Neuron (in vitro differentiated cells): ENCODE data around the gene RFNG.

Source experiments
- H2AFZ ChIP-seq: one replicate; pipeline ENCODE4 v1.6.1; 2013; ENCODE audit warnings: low read depth, mild to moderate bottlenecking, inconsistent platforms, low read length, moderate library complexity
- H3K27me3 ChIP-seq: one replicate; pipeline ENCODE4 v1.6.1; 2013; ENCODE audit warnings: low read length; ENCODE audit not compliant: insufficient read depth
- H3K36me3 ChIP-seq: one replicate; pipeline ENCODE4 v1.6.1; 2013; ENCODE audit warnings: low read length; ENCODE audit not compliant: insufficient read depth
- H3K4me1 ChIP-seq: one replicate; pipeline ENCODE4 v1.6.1; 2013; ENCODE audit warnings: low read length; ENCODE audit not compliant: insufficient read depth
- H3K4me3 ChIP-seq: 2 replicates; pipeline ENCODE4 v1.5.1; 2013; ENCODE audit warnings: mild to moderate bottlenecking, low read length, moderate library complexity
- H3K9me3 ChIP-seq: one replicate; pipeline ENCODE4 v1.6.1; 2013; ENCODE audit warnings: low read length

Gene RFNG

DNA sequence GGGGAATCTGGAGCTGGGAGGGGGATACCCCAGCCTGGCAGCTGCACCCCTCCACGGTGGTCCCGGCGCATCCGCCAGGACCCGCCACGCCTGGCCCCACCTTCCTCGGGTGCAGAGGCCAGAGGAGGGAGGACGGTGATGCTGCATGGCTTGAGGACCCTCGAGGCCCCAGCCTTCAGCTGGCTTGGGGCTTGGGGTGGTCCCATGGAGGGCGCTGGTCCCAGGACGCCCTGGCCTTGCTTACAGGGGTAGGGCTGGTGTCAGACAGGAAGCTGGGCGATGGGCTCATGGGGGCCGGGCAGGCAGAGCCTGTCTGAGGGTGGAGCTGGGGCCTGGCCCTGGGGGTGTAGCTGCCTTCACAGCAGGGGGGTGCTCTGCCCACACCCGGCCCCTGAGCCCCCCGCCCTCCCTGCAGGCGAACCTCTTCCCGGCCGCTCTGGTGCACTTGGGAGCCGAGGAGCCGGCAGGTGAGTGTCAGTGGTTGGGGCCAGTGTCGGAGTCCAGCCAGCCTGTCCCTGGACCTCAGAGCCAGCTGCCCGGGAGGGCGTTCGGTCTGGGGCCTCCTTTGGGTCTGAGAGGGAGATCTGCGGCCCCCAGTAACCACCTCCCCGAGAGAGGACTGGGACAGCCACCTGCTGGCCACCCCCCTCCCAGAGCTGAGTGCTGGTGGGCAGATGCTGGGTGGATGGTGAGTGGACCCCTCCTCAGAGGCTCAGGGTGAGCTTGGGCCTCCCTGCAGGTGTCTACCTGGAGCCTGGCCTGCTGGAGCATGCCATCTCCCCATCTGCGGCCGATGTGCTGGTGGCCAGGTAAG is 35.3 kb downstream of the RFNG start:
- Histone ChIP-seq H3K4me3 (no peak overlapping the region), H3K36me3 (peaks cover 9% of the 10 kb centered on the region), H3K4me1 (peaks cover 18% of the 10 kb centered on the region), H2AFZ (no peak overlapping the region), H3K9me3 (no peaks in the 10 kb centered on the region), H3K27me3 (no peaks in the 10 kb centered on the region)

DNA sequence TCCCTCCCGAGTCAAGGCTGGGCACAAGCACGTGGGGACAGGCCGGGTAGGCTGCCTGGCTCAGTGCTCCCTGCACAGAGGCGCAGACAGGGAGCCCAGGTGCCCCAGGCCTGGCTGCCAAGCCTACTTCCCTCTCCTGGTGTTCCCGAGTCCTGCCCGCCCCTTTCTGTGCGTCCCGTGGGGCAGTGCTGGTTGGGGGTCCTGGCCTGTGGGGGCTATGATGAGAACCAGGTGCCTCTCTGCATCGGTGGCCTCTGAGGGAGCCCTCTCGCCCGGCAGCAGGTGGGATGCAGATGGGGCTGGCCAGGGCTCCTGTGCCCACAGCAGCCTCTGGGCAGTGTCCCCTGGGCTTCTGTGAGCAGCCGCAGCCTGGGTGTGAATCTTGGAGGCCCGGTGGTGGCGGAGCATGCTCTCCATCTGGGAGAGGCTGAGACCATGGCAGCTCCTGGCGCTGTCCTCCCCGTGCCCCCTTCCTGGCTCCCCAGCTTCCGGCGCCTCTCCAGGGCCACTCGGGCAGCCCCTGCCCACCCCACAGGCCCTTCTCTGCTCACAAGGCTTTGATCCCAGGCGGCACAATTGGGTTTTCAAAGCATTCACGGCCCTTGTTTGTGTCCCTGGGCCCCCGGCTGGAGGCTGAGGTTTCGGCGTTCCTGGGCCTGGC is 36.2 kb downstream of the RFNG start:
- no peaks in the 10 kb centered on the region for H3K9me3 ChIP-seq
- H3K27me3 ChIP-seq = no peaks in the 10 kb centered on the region
- no peak overlapping the region for H2AFZ ChIP-seq
- no peak overlapping the region for H3K4me3 ChIP-seq
- peaks cover 16% of the 10 kb centered on the region for H3K4me1 ChIP-seq
- peaks cover 9% of the 10 kb centered on the region for H3K36me3 ChIP-seq

DNA sequence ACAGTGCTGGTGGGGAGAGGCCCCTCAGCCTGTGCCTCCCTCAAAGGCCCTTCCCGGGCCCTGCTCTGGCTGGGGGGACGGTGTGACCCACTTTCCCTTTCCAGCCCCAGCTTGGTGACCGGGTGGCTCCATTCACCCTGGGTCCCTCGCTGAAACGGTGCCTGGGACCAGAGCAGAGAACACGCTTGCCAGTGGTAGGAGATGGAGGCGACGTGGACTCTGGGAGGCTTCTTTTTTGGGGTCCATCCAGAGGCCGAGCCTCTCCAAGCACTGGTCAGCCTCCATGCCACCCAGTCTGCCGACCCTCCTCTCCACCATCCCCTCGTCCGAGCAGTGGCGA is 36.7 kb downstream of the RFNG start:
- H2AFZ ChIP-seq = no peak overlapping the region
- no peaks in the 10 kb centered on the region for H3K27me3 ChIP-seq
- H3K9me3 ChIP-seq = no peaks in the 10 kb centered on the region
- H3K36me3 ChIP-seq = peaks cover 9% of the 10 kb centered on the region
- H3K4me1 ChIP-seq = peaks cover 16% of the 10 kb centered on the region
- no peak overlapping the region for H3K4me3 ChIP-seq

DNA sequence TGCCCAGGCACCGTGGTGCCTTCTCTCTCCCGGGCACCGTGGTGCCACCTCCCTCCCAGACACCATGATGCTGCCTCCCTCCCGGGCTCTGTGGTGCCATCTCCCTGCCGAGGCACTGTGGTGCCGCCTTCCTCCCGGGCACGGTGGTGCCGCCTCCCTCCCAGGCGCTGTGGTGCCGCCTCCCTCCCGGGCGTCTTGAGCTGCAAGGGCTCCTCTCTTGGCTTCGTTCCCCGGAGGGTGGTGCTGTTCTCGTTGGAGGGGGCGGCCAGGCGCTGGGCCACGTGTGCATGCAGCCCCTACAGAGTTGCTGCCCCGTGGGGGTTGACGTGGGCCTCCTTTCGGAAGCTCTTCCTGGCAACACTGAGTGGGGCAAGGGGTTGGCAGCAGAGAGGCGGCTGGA is 37.2 kb downstream of the RFNG start:
- no peaks in the 10 kb centered on the region for H3K9me3 ChIP-seq
- H3K4me3 ChIP-seq = no peak overlapping the region
- no peak overlapping the region for H2AFZ ChIP-seq
- peaks cover 16% of the 10 kb centered on the region for H3K4me1 ChIP-seq
- H3K36me3 ChIP-seq = peaks cover 9% of the 10 kb centered on the region
- H3K27me3 ChIP-seq = no peaks in the 10 kb centered on the region

DNA sequence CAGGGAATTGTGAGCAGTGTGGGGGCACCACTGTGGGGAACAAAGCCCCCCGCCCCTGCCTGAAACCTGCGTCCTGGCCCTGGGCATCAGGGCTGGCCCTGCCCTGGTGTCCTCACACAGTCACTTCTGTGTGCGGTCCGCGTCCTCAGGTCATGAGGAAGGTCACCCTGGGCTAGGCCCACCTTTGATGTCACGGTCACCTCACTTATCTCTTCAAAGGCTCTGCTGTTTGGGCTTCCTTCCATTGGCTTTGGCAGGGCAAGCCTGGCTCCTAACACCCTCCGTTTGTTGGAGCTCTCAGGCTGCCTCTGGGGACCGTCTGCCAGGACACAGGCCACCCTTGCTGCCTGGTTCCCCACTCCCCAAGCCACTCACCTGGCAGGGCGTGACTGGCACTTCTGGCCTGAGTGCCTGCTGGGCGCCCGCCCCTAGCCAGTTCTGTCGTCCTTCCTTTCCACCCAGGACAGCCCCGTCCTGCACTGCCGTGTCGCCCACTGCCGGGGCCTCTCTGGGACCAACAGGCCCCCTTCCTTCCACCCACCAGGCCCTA is 37.8 kb downstream of the RFNG start:
- no peak overlapping the region for H2AFZ ChIP-seq
- H3K27me3 ChIP-seq = no peaks in the 10 kb centered on the region
- H3K4me1 ChIP-seq = peaks cover 16% of the 10 kb centered on the region
- H3K4me3 ChIP-seq = no peak overlapping the region
- H3K36me3 ChIP-seq = peaks cover 9% of the 10 kb centered on the region
- no peaks in the 10 kb centered on the region for H3K9me3 ChIP-seq

DNA sequence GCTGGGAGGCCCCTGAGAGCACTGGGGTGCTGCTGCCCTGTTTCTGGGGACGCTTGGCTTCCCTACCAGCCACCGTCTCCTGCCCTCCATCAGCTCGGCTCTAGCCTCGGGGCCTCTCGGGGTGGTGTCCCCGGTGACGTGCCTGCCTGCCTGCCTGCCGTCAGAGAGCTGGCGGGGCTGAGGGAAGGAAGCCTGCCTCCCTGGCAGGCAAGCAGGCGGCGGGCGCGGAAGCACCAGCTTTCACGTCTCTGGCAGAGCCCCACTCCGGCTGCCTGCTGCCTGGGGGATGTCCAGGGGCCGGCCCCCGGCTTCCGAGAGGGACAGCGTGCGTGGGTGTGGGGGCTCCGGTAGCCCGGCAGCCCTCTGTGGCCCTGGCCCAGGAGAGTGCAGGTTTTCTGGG is 38.3 kb downstream of the RFNG start:
- Histone ChIP-seq H3K4me3 (no peak overlapping the region), H3K4me1 (peaks cover 16% of the 10 kb centered on the region), H3K9me3 (no peaks in the 10 kb centered on the region), H2AFZ (no peak overlapping the region), H3K27me3 (no peaks in the 10 kb centered on the region), H3K36me3 (peaks cover 8% of the 10 kb centered on the region)

DNA sequence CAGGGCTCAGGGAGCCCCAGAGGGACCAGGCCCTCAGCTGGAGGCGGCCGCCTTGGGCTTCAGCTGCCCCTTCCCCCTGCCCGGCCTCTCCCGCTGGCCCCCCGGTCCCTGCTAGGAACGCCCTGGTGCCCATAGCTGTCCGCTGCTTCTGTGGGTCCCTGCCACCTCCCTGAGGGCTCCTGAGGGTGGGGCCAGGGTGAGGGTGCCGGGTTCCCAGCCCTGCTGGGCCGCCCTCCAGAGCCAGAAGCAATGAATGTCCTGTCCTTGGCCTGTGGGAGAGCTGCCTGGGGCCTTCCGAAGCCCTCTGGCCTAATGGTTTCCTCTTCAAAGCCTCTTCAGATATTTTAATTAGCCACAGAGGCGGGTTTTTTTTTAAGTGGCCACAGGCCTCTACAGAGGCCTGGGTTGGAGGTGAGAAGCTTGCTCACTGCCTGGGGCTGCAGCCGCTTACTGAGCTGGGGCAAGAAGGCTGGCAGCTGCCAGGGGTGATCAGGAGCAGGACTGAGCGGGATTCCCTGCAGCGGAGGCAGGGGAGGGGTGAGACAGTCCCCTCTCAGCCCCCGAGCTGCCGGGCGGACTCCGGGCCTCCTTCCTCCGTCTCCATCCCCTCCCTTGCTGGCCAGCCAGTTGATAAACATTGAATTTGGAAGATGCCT is 38.8 kb downstream of the RFNG start:
- peaks cover 16% of the 10 kb centered on the region for H3K4me1 ChIP-seq
- H3K27me3 ChIP-seq = no peaks in the 10 kb centered on the region
- peaks cover 5% of the 10 kb centered on the region for H3K36me3 ChIP-seq
- no peak overlapping the region for H3K4me3 ChIP-seq
- no peak overlapping the region for H2AFZ ChIP-seq
- no peaks in the 10 kb centered on the region for H3K9me3 ChIP-seq

DNA sequence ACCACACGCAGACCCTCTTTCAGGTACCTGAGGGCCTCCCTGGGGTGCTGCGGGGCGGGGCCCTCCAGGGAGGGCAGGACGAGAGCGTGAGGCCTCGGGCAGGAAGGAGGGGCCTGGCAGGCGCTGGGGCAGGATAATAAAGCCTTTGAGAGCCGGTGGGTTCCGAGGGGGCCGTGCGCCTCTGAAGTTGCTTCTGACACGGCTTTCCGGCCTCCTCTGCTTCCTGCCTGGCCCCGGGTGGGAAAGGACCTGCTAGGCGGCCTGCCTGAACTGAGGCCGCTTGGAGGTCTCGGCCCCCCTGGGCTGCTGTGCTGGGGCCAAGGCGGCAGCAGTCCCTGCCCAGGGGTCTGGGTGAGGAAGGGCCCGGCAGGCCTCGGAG is 39.4 kb downstream of the RFNG start:
- peaks cover 5% of the 10 kb centered on the region for H3K36me3 ChIP-seq
- H3K9me3 ChIP-seq = no peaks in the 10 kb centered on the region
- no peak overlapping the region for H2AFZ ChIP-seq
- peaks cover 16% of the 10 kb centered on the region for H3K4me1 ChIP-seq
- no peak overlapping the region for H3K4me3 ChIP-seq
- H3K27me3 ChIP-seq = no peaks in the 10 kb centered on the region

DNA sequence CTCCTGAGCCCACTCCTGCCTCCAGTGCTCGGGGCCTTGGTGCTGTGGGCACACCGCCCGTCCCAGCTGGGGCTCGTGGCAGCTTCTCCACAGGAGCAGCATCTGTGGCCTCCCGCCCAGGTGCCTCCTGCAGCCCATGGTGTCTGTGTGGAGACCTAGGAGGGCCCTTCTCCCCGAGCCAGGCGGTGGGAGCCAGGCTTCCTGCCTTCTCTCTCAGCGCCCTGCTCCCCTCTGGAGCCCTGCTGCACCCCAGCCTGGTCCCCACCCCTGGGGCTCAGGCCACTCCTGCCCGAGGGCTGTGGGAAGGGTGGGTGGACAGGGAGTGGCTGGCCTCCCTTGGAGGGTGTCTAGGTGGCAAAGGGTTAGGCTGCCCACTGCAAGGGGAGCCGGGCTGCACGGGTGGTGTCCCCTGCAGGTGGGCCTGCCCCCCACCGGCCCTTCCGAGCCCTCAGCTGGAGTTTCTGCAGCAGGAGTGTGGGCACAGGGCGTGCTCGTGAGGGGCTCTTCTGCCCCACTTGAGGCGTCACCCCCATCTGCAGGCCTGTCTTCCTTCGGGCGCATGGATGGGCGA is 39.9 kb downstream of the RFNG start:
- Histone ChIP-seq H3K36me3 (peaks cover 5% of the 10 kb centered on the region), H3K4me1 (peaks cover 16% of the 10 kb centered on the region), H2AFZ (no peak overlapping the region), H3K9me3 (no peaks in the 10 kb centered on the region), H3K4me3 (no peak overlapping the region), H3K27me3 (no peaks in the 10 kb centered on the region)

DNA sequence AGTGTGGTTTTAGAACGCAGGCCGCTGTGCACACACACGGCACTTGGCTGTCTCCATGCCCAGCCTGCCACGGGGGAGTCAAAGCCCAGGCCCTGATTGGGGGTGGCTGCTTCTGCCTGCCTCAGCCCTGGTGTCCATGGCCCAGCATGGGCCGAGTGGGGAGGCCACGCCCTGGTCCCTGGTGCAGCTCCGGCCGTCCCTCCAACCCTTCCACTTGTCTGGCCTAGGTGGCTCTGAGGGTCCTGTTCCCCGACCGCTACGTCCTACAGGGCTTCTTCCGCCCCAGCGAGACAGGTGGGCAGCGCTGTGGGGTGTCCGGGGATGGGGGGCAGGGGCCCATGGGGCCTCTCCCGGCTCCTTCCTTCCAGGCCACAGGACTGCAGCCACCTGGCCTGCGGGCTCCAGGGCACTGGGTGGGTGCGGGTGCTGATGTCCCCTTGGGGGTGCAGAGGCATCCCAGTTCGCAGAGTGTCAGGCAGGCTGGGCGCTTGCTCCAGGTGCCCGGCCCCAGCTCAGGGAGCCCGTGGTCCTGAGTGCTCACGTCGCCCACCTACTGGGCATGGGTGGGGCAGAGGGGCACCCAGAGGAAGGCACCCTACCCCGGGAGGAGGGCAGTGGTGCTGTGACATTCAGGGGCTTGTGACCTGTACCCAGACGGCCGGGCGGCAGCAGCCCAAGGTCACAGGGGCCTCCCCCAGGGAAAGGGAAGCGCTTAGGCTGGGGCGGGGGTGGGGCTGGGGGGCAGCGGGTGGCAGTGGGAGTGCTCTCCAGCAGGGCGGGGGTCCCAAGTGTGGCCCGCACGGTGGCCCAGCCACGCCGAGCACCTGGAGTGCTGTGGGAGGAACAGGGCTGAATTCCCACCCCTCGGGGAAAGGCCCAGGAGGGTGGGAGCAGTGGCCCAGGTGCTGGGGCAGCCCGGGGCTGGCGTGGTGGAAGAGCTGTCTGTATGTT is 40.8 kb downstream of the RFNG start:
- no peaks in the 10 kb centered on the region for H3K9me3 ChIP-seq
- H3K4me3 ChIP-seq = no peak overlapping the region
- no peak overlapping the region for H2AFZ ChIP-seq
- H3K4me1 ChIP-seq = peaks cover 16% of the 10 kb centered on the region
- H3K27me3 ChIP-seq = no peaks in the 10 kb centered on the region
- H3K36me3 ChIP-seq = peaks cover 5% of the 10 kb centered on the region

DNA sequence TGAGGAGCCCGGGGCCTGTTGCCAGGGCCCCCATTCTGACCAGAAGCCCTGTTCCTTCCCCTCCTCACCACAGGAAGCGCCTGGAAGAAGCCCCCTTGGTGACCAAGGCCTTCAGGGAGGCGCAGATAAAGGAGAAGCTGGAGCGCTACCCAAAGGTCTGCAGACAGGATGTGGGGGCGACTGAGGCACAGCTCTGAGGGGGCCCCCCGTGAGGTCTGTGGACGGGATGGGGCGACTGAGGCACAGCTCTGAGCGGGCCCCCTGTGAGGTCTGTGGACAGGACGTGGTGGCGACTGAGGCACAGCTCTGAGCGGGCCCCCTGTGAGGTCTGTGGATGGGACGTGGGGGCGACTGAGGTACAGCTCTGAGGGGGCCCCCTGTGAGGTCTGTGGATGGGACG is 42.2 kb downstream of the RFNG start:
- Histone ChIP-seq H3K36me3 (peaks cover 5% of the 10 kb centered on the region), H3K9me3 (no peaks in the 10 kb centered on the region), H3K27me3 (no peaks in the 10 kb centered on the region), H3K4me3 (no peak overlapping the region), H2AFZ (no peak overlapping the region), H3K4me1 (peaks cover 10% of the 10 kb centered on the region)

DNA sequence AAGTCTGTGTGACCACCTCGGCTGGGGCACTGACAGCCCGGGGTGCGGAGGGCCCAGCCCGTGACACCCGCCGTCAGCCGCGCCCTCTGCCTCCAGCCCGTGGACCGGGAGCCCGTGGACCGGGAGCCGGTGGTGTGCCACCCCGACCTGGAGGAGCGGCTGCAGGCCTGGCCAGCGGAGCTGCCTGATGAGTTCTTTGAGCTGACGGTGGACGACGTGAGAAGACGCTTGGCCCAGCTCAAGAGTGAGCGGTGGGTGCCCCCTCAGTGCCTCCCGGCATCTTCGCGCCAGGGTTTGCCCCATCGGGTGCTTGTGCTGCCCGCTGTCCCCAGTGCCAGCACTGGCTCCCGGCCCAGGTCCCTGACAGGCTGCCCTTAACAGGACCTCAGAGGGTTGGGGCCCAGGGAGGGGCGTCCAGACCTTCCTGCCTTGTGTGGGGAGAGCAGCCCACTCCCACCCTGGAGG is 42.6 kb downstream of the RFNG start:
- H3K4me3 ChIP-seq = no peak overlapping the region

More for the DNA sequence above, 42.6 kb downstream of the RFNG start:
- peaks cover 5% of the 10 kb centered on the region for H3K36me3 ChIP-seq
- H3K4me1 ChIP-seq = peaks cover 10% of the 10 kb centered on the region
- no peak overlapping the region for H2AFZ ChIP-seq
- no peaks in the 10 kb centered on the region for H3K27me3 ChIP-seq
- no peaks in the 10 kb centered on the region for H3K9me3 ChIP-seq
